Activated CD4-positive, alpha-beta T cell treated with anti-CD3 and anti-CD28 coated beads for 1 hour (primary cell): ENCODE data around the gene FBLL1.
"Not testable (repeated sequence)": the region's sequence is repeated elsewhere in the genome, so short reads cannot be mapped to it uniquely, and the experiment has no call there.

Source experiments
- DNase-seq: peaks from one replicate; pipeline ENCODE4 v3.0.0-alpha.2; 2020

FBLL1 gene

DNA sequence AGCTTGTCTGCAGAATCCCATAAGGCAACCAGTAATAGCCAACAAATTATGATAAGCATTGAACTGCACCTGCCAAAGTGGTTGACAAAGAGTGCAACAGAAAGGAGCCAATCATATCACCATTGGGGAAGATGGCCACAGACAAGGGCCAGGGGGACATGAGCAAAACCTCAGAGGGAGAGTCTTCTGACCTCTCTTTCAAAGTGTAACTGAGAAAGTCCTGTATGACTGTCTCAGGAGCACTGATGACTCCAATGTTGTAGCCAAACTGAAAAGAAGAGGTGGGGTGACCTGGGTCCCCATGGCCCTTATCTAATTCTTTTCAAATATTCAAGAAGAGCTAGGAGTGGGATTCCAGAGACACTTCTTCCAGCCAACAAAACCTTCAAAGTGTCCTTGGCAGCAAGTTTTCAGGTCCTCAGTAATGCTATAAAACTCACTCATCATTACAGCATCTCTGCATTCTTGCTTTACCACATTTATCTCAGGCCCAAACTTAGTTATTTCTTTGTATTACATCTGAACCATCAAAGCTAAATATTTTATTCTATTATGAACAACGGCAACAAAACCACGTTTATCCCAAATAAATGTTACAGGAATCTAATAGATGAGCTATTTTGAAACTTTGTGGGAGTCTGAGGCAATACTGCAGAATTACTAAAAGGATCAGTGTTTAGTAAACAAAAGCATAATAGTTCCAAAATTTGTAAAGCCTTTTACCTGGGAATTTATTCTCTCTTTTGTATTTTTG lies 24.4 kb downstream of the FBLL1 start:
- DNase-seq = no peak

DNA sequence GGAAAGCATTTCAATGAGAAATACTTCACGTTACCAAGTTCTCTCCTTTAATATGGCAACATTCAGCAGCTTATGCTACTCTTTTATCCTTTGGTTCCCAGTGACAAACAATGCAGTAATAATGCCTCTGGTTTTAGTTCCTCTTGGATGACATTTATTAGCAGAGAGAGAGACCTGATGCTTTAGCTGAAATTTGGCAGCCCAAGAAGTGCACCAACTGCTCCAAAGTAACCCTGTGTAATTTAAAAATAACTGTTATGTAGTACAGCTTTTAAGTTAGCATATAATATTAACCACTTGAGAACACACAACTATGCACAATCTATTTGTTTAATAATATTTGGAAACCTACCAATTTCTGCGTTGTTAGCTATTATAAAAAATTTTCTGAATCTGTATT lies 28.3 kb downstream of the FBLL1 start:
- no peak for DNase-seq

DNA sequence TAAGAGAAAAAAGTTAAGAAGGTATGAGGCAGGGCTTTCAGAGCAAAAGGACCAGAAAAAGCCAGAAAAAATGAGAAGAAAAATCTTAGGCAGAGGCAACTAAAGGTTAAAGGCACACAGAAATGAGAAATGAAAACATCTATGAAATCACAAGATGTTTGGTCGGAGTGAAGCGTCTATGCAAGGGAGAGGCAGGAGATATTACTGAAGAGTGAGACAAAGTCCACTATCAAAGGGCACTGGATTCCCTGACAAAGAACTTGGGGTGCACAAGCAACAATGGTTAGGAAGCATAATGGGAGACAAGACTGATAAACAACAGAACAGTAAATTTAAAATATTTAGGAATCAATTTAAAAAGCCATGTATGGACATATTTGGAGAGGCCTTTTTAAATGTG lies 33.2 kb downstream of the FBLL1 start:
- no peak for DNase-seq

DNA sequence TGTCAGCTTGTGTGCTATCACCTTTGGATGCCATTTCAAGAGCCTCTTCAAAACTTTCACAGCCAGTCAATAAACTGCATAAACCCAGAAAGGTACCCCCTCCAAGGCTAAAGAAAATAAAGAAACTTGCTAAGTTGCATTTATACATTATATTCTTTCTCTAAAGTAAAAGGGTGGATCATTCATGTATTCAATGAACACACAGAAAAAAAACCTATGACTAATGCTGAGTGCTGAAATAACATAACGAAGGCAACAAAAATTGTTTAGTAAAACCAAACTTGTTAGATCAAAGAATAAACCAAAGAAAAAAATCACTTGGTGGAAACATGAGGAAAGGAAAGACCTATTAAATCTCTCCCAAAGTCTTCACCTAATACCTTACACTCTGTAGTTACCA lies 34.9 kb downstream of the FBLL1 start:
- no peak for DNase-seq

DNA sequence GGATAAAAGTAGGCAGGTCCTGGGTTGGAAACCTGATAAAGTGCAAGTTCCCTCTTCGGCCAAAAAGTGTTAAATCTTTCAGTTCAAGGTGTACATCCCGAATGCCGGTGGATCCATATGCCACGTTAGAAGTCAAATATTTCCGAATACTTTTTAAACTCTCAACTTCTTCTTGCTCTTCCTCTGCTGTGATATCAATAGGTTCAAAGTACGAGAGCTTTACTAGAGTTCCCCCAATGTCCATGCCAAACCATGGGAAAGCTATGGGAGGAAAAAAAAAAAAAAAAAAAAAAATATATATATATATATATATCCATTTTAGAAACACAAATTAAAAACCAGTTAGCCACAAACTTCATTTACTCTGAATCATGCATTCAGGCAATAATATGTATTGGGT lies 39.6 kb downstream of the FBLL1 start:
- DNase-seq = no peak

DNA sequence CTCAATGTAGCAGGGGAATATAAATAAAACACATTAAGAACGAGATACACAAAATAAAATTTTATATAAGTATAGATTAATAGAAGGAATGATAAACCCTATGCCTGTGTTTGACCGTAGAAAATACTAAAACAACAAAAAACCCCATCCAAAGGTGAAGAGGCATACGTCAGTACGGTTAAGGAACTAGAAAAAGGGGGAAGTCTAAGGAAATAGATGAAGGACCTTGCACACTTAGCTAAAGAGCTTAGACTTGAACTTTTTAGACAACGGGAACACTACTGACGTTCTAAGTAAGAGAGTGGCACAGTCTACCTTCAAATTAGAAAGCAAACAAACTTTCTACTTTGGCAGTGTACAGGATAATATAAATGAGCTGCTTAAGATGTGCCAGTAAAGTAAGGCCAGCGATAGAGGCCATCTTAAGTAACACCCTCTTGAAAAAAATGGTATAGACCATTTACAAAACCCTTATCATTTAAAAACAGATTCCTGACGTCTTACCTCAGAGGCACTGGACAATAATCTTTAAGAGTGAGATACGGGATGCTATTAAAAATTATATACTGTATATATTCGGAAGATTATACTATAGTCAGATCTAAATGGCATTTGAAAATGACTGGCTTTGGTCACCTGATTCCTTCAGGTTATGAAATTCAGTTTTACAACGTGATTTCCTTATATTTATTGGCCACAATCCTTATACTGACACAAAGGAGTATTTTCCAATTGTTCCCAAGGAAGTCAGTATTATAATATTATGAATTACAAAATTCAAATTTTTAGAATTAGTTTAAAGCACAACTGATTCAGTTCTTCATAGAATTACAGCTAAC lies 41.6 kb downstream of the FBLL1 start:
- no peak for DNase-seq

DNA sequence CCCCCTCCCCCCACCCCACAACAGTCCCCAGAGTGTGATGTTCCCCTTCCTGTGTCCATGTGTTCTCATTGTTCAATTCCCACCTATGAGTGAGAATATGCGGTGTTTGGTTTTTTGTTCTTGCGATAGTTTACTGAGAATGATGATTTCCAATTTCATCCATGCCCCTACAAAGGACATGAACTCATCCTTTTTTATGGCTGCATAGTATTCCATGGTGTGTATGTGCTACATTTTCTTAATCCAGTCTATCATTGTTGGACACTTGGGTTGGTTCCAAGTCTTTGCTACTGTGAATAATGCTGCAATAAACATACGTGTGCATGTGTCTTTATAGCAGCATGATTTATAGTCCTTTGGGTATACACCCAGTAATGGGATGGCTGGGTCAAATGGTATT lies 44.6 kb downstream of the FBLL1 start:
- DNase-seq = not testable (repeated sequence)

DNA sequence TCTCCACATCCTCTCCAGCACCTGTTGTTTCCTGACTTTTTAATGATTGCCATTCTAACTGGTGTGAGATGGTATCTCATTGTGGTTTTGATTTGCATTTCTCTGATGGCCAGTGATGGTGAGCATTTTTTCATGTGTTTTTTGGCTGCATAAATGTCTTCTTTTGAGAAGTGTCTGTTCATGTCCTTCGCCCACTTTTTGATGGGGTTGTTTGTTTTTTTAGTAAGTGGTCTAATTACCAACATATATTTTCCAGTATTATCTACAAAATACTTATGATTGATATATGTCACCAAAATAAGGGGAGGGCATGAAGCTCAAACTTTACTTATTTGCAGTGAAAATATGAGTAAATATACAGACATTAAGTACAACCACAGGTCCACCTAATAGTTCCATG lies 45.1 kb downstream of the FBLL1 start:
- DNase-seq = not testable (repeated sequence)

DNA sequence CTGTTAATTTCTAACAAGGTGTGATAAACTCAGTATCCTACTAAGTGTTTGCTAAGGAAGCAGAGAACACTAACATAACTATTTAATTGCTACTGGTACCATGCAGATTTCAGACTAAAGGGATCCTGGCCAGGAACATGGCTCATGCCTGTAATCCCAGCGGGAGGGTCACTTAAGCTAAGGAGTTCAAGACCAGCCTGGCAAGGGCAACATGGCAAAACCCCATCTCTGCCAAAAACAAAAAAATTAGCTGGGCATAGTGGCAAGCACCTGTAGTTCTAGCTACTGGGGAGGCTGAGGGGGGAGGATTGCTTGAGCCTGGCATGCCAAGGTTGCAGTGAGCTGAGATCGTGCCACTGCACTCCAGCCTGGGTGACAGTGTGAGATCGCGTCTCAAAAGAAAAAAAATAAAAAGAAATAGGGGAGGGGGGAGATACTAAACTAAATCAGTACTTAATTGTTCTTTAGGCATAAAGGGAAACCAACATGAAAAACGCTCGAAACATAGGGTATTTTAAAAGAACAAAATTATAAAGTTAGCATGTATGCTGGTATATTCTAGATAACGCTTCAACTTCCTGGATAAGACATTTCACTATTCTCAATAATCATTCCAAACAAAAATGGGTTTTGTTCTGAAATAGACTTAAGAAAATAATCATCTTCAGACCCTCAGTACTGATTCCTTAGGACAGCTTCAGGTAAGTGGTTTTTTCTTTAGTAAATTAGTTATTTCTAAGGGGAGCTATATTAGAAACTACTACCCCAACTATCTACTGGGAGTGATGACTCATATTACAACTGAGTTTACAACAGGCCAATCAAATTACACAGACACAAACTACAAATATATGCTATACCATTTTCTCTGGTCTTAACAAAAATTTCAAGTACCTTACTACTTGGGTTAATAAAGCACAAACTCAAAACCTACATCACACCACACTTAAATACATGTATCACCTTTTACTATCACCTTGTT lies 46.6 kb downstream of the FBLL1 start:
- DNase-seq = no peak

DNA sequence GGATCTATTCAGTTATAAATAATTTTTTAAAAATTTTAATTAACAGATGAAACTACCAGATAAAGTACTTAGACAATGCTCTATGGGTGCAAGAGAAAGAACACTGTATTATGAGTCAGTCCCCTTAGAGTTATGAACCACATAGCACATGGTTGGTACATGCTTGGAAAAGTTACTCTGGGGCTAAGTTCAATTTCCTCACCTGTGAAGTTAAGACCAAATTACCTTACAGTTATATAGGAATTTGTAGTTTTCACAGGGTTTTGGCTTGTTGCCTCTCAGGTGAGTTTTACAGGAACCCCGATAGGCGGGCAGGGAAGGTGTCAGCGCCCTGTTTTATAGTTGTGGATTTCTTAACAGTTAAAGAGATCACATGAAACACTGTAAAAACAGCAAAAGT lies 48.9 kb downstream of the FBLL1 start:
- no peak for DNase-seq

DNA sequence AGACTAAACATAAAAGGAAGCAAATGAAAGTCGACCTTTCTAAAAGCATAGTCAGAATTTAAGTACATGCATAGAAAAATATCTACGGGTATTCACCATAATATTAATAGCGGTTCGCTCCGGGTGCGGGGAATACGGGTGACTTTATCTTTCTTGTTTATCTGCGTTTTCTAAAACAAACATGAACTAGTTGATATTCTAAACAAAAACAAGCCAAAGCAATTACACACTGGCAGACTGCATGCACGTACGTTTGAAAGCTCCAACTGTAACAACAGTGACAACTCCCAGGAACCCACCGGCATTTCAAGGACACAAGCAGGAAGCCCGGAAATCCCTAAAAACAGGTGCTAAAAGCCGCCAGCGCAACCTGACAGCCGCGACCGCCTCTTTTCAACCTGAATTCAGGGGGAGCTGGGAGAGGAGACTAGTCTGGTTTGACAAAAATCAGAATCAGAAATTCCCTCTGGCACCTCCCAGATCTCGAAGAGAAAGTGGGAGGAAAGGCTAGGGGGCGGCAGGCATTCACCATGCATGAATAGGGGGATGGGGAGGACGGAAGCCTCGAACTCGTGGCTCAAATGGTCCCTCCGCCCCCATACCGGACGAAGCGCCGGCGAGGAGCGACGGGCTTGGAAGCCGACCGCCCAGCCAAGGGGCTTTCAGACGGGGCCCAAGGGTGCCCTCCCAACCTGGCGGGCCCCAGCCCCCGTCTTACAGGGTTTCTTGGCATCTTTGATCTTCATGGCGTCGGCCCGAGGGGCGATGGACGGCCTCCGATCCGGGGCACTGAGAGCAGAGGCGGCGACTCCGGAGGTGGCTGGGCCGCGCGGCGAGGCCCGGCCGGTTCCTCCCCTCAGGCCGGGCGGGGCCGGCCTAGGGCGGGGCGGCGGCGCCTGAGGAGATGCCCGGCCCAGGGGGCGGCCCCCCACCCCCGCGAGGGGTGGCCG lies 49.7 kb downstream of the FBLL1 start, which contains the start of gene PANK3:
PANK3 (minus strand) TSS at position 831 of the 950 bp plus-strand sequence; CDS start at position 746, 85 bp downstream.
- DNase-seq = peak; percentile 9

DNA sequence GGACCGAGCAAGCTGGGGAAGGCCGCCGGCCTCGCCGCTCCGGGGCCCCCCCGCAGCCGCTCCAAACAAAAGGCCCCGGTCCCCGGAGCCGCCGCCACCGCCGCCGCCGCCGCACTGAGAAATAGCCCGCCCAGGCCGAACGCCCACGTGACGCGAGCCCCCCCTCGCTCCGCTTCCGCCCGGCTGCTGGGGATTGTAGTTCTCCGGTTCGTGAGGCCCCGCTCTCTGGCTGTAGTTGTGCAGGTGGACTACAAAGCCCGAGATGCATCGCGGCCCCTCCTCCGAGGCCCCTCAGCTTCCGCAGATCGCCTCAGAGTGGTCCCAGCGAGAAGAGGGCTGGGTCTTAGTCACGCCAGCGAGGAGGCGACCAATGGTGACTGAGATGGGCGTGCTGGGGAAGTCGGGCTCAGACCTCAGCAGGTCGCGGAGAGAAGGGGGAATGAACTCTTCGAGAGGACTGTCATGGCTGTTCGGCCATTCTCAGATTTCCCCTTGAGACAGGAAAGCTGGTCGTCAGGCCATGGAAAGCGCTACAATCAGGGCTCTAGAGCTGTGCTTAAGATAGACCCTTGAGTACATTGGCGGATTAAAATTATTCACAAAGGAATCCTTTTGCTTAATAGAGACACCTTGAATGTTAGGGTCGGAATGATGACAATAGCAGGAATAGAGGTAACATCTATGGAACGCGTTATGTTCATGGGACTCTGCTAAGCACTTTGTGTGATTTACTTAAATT lies 50.6 kb downstream of the FBLL1 start:
- peak; percentile 95 for DNase-seq

DNA sequence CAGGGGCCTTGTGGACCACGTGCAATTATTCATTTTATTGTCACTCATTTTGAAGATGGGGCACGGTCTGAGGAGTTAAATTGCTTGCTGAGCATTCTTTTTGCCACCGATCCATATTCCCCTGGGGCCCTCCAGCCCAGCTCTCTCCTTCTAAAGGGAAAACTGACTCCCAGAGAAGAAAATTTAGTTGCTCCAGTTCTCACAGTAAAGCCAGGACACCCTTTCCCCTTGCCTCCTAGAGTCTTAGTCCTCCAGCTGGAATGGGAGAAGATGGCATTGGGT lies 51.1 kb downstream of the FBLL1 start:
- no peak for DNase-seq
